Measurements from ENCODE around the gene FSCN2.

FSCN2 gene

DNA sequence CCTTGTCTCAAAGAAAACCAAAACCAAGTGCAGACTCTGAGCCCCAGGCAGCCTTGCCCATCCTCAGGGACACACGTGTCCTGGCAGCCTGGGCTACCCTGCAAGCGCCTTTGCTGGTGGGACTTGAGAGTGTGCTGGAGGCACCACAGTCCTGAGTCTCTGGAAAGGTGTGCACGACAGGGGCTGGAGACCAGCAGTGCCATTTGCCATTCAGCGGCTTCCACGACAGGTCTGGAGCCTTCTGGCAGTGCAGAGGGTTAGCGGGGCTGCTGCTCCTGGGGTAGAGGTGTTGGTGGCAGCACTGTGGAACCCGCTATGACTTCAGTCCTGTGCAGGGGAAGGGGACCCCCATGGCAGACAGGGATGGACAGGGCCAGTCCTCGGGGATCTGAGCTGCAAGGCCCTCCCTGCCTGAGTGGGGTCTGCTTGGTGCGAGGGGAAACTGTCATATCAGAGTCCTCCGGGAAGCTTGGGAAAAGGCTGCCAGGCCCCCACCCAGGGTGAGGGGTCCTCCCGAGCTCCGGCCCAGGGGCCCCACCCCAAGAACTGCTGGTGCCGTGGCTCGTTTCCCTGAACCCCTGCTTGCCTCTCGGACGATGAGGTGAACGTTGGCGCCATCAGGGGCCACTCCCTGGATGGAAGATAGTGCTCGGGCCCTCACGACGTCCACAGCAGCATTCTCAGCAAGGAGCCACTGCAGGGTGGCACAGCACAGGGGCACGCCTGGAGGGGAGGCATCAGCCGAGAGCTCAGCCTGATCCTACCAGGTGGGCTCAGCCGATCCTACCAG, 17.2 kb downstream of the FSCN2 start:
- Histone ChIP-seq H3K4me1 (ENCODE audit: control insufficient read depth, insufficient read depth, low read length, poor library complexity, severe bottlenecking) (no peaks in the 10 kb centered on the region), H3K4me3 (ENCODE audit: extremely low read depth, insufficient read depth, low read length, poor library complexity, severe bottlenecking) (no peak overlapping the region), H3K27ac (ENCODE audit: low read depth, low read length, severe bottlenecking) (no peak overlapping the region), H3K9me3 (ENCODE audit: control insufficient read depth, low read length) (no peaks in the 10 kb centered on the region), H3K36me3 (ENCODE audit: control insufficient read depth, insufficient read depth, low read length) (peaks cover 79% of the 10 kb centered on the region)
- WGBS, 2 experiments (ENCODE audit: insufficient coverage in 2 of 2) = 91 to 93% methylated on average over 21 to 24 of the region's 24 CpGs

DNA sequence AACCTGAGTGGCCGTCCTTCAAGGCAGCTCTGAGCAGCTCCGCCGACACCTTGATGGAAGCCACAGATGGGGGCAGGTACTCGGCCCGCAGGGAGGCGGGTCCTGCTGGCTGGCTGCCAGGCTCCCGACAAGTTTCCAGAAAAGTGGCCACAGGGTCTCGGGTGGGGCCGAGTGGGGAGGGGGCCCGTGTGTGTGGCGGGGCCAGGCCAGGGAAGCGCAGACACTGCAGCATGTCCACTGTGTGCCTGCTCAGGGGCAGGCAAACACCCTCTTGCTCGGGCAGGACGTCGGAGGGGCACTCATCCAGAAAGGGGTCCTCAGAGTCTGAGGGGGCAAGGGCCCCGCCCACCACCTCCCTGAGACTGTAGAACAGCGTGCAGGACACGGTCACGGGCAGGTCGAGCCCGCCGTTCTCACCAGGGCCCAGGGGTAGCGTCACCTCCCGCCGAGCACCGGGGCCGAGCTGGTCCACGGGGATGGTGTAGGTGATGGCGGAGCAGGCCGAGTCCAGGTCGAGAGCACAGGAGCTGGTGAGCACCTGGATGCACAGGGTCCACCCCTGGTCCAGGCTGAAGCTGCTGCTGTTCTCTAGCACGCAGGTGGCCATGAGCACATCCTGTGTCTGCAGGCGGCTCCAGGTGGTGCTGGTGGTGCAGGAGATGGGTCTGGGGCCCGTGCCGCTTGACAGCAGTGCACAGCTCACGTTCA, 18.9 kb downstream of the FSCN2 start:
- no peak overlapping the region for H3K4me3 ChIP-seq (ENCODE audit: extremely low read depth, insufficient read depth, low read length, poor library complexity, severe bottlenecking)
- 94 to 96% methylated on average over 33 to 34 of the region's 36 CpGs for WGBS, 2 experiments (ENCODE audit: insufficient coverage in 2 of 2)
- peaks cover 76% of the 10 kb centered on the region for H3K36me3 ChIP-seq (ENCODE audit: control insufficient read depth, insufficient read depth, low read length)
- H3K27ac ChIP-seq (ENCODE audit: low read depth, low read length, severe bottlenecking) = no peak overlapping the region
- H3K9me3 ChIP-seq (ENCODE audit: control insufficient read depth, low read length) = no peaks in the 10 kb centered on the region
- peaks cover 8% of the 10 kb centered on the region for H3K4me1 ChIP-seq (ENCODE audit: control insufficient read depth, insufficient read depth, low read length, poor library complexity, severe bottlenecking)

DNA sequence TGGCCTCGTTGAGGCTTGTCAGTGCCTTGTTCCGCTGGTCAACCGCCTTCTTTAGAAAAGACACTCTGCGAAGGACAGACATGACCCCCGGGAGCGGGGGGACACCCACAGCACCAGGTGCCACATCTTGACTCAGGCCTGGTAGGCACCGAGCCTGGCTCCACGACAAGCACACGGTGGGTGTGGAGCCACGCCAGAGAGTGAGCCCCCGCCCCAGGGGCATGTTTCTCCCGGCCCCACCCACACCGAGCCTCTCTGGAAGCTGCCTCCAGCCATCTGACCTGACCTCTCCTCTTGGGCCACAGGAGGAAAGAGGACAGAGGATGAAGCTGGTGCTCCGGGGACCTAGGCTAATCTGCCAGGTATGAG, 19.4 kb downstream of the FSCN2 start:
- Histone ChIP-seq H3K36me3 (ENCODE audit: control insufficient read depth, insufficient read depth, low read length) (peaks cover 73% of the 10 kb centered on the region), H3K9me3 (ENCODE audit: control insufficient read depth, low read length) (no peaks in the 10 kb centered on the region), H3K4me1 (ENCODE audit: control insufficient read depth, insufficient read depth, low read length, poor library complexity, severe bottlenecking) (peaks cover 8% of the 10 kb centered on the region), H3K27ac (ENCODE audit: low read depth, low read length, severe bottlenecking) (no peak overlapping the region), H3K4me3 (ENCODE audit: extremely low read depth, insufficient read depth, low read length, poor library complexity, severe bottlenecking) (no peak overlapping the region)
- whole genome bisulfite sequencing, 2 experiments (ENCODE audit: insufficient coverage in 2 of 2) = 83 to 86% methylated on average over 11 to 13 of the region's 14 CpGs

- H3K4me3 ChIP-seq (ENCODE audit: extremely low read depth, insufficient read depth, low read length, poor library complexity, severe bottlenecking) = no peak overlapping the region
- no peak overlapping the region for H3K27ac ChIP-seq (ENCODE audit: low read depth, low read length, severe bottlenecking)
- no peaks in the 10 kb centered on the region for H3K9me3 ChIP-seq (ENCODE audit: control insufficient read depth, low read length)
- 95 to 96% methylated on average over 15 to 16 of the region's 16 CpGs for WGBS, 2 experiments (ENCODE audit: insufficient coverage in 2 of 2)
- peaks cover 17% of the 10 kb centered on the region for H3K4me1 ChIP-seq (ENCODE audit: control insufficient read depth, insufficient read depth, low read length, poor library complexity, severe bottlenecking)
- peaks cover 59% of the 10 kb centered on the region for H3K36me3 ChIP-seq (ENCODE audit: control insufficient read depth, insufficient read depth, low read length)
Observed at GRCh38 chr17:81549031-81549557, 20.9 kb downstream of the FSCN2 start.

DNA sequence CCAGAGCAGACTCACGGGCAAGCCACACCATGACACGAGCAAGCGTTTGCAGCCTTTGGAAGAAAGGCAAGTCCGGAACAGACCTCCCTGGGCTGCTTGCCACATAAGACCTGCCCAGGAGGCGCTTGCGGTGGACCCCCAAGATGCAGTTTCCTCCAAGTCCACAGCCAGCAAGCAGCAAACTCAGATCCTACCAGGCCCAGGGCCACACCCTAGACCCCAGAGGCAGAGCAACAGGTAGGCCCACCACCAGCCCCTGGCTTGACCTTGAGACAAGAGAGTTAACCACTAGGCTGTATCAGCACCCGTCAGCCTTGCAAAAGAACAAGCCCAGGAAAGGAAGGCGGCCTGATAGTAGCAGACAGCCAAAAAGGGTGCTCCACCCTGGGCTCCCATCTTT, 21.6 kb downstream of the FSCN2 start:
- peaks cover 19% of the 10 kb centered on the region for H3K4me1 ChIP-seq (ENCODE audit: control insufficient read depth, insufficient read depth, low read length, poor library complexity, severe bottlenecking)
- WGBS, 2 experiments (ENCODE audit: insufficient coverage in 2 of 2) = 95 to 97% methylated on average over 6 to 8 of the region's 8 CpGs
- H3K9me3 ChIP-seq (ENCODE audit: control insufficient read depth, low read length) = no peaks in the 10 kb centered on the region
- H3K4me3 ChIP-seq (ENCODE audit: extremely low read depth, insufficient read depth, low read length, poor library complexity, severe bottlenecking) = no peak overlapping the region
- no peak overlapping the region for H3K27ac ChIP-seq (ENCODE audit: low read depth, low read length, severe bottlenecking)
- H3K36me3 ChIP-seq (ENCODE audit: control insufficient read depth, insufficient read depth, low read length) = peaks cover 52% of the 10 kb centered on the region

GRCh38 chr17:81550285-81550684, 22.1 kb downstream of the FSCN2 start:
- H3K27ac ChIP-seq (ENCODE audit: low read depth, low read length, severe bottlenecking) = no peak overlapping the region
- WGBS, 2 experiments (ENCODE audit: insufficient coverage in 2 of 2) = 96 to 98% methylated on average over 13 to 15 of the region's 15 CpGs
- H3K4me3 ChIP-seq (ENCODE audit: extremely low read depth, insufficient read depth, low read length, poor library complexity, severe bottlenecking) = no peak overlapping the region
- H3K36me3 ChIP-seq (ENCODE audit: control insufficient read depth, insufficient read depth, low read length) = peaks cover 49% of the 10 kb centered on the region
- peaks cover 19% of the 10 kb centered on the region for H3K4me1 ChIP-seq (ENCODE audit: control insufficient read depth, insufficient read depth, low read length, poor library complexity, severe bottlenecking)
- H3K9me3 ChIP-seq (ENCODE audit: control insufficient read depth, low read length) = no peaks in the 10 kb centered on the region

GRCh38 chr17:81550830-81551457, 22.8 kb downstream of the FSCN2 start:
- WGBS, 2 experiments (ENCODE audit: insufficient coverage in 2 of 2) = 93 to 96% methylated on average over 26 to 27 of the region's 27 CpGs
- H3K27ac ChIP-seq (ENCODE audit: low read depth, low read length, severe bottlenecking) = no peak overlapping the region

GRCh38 chr17:81551458-81552243, 23.5 kb downstream of the FSCN2 start:
- peak overlapping the region; percentile 36 for H3K27ac ChIP-seq (ENCODE audit: low read depth, low read length, severe bottlenecking)
- H3K4me3 ChIP-seq (ENCODE audit: extremely low read depth, insufficient read depth, low read length, poor library complexity, severe bottlenecking) = peak overlapping the region; percentile 91
- H3K9me3 ChIP-seq (ENCODE audit: control insufficient read depth, low read length) = no peaks in the 10 kb centered on the region
- WGBS, 2 experiments (ENCODE audit: insufficient coverage in 2 of 2) = 4 to 6% methylated on average over 59 to 63 of the region's 69 CpGs
- peaks cover 41% of the 10 kb centered on the region for H3K36me3 ChIP-seq (ENCODE audit: control insufficient read depth, insufficient read depth, low read length)
- peaks cover 26% of the 10 kb centered on the region for H3K4me1 ChIP-seq (ENCODE audit: control insufficient read depth, insufficient read depth, low read length, poor library complexity, severe bottlenecking)

More at GRCh38 chr17:81550830-81551457, 22.8 kb downstream of the FSCN2 start:
- H3K4me3 ChIP-seq (ENCODE audit: extremely low read depth, insufficient read depth, low read length, poor library complexity, severe bottlenecking) = peak overlapping the region; percentile 91
- H3K4me1 ChIP-seq (ENCODE audit: control insufficient read depth, insufficient read depth, low read length, poor library complexity, severe bottlenecking) = peaks cover 19% of the 10 kb centered on the region
- H3K9me3 ChIP-seq (ENCODE audit: control insufficient read depth, low read length) = no peaks in the 10 kb centered on the region
- peaks cover 47% of the 10 kb centered on the region for H3K36me3 ChIP-seq (ENCODE audit: control insufficient read depth, insufficient read depth, low read length)

- 0 to 1% methylated on average over 69 to 81 of the region's 85 CpGs for WGBS, 2 experiments (ENCODE audit: insufficient coverage in 2 of 2)
- peak within 1 kb of the TSS; percentile 91 for H3K4me3 ChIP-seq (ENCODE audit: extremely low read depth, insufficient read depth, low read length, poor library complexity, severe bottlenecking)
Observed at GRCh38 chr17:81552244-81553017, 24.3 kb downstream of the FSCN2 start, which contains the start of gene FAAP100. TSS of gene FAAP100 (minus strand) at chr17:81552353. CDS start at chr17:81552330, 23 bp downstream.

More at GRCh38 chr17:81552244-81553017, 24.3 kb downstream of the FSCN2 start, which contains the start of gene FAAP100:
- Histone ChIP-seq H3K27ac (ENCODE audit: low read depth, low read length, severe bottlenecking) (peak within 1 kb of the TSS; percentile 76), H3K9me3 (ENCODE audit: control insufficient read depth, low read length) (no peaks in the 10 kb centered on the region), H3K36me3 (ENCODE audit: control insufficient read depth, insufficient read depth, low read length) (peaks cover 41% of the 10 kb centered on the region), H3K4me1 (ENCODE audit: control insufficient read depth, insufficient read depth, low read length, poor library complexity, severe bottlenecking) (peaks cover 33% of the 10 kb centered on the region)

Data from mesodermal cell (in vitro differentiated cells).